ENCODE measurements around the gene ENAM.
A peak's percentile ranks its signal among the peaks of the same experiment; 100 is the strongest.

Gene ENAM

GRCh38 chr4:70601422-70602039, 27.0 kb upstream of the ENAM start:
- ATAC-seq (ENCODE audit: low read depth): peak; percentile 80
- Histone ChIP-seq H3K27me3 (ENCODE audit: insufficient read depth, poor library complexity, severe bottlenecking) (no peaks in the 10 kb centered on the region), H3K4me1 (ENCODE audit: insufficient read depth, poor library complexity, severe bottlenecking) (no peaks in the 10 kb centered on the region), H3K4me3 (ENCODE audit: severe bottlenecking) (no peak overlapping the region), H3K27ac (ENCODE audit: poor library complexity, severe bottlenecking) (no peak overlapping the region), H3K36me3 (ENCODE audit: low read depth) (no peaks in the 10 kb centered on the region), H3K9me3 (ENCODE audit: severe bottlenecking) (no peaks in the 10 kb centered on the region)
- no peak for DNase-seq (ENCODE audit: low spot score)
- peak; percentile 83 for TF ChIP-seq CTCF (IDR thresholded peaks at IDR 0.05; ENCODE audit: poor library complexity, severe bottlenecking)

- no peaks in the 10 kb centered on the region for H3K27me3 ChIP-seq (ENCODE audit: insufficient read depth, poor library complexity, severe bottlenecking)
- H3K9me3 ChIP-seq (ENCODE audit: severe bottlenecking): no peaks in the 10 kb centered on the region
- DNase-seq (ENCODE audit: low spot score) (no peak), ATAC-seq (ENCODE audit: low read depth) (no peak)
- H3K36me3 ChIP-seq (ENCODE audit: low read depth): no peaks in the 10 kb centered on the region
- no peak overlapping the region for H3K4me3 ChIP-seq (ENCODE audit: severe bottlenecking)
- no peak overlapping the region for H3K27ac ChIP-seq (ENCODE audit: poor library complexity, severe bottlenecking)
- TF ChIP-seq CTCF (IDR thresholded peaks at IDR 0.05; ENCODE audit: poor library complexity, severe bottlenecking): no peak
- no peaks in the 10 kb centered on the region for H3K4me1 ChIP-seq (ENCODE audit: insufficient read depth, poor library complexity, severe bottlenecking)
These were observed 24.7 kb upstream of the ENAM start for GRCh38 chr4:70603856-70604255.

GRCh38 chr4:70606459-70606858, 22.1 kb upstream of the ENAM start:
- no peaks in the 10 kb centered on the region for H3K9me3 ChIP-seq (ENCODE audit: severe bottlenecking)
- TF ChIP-seq CTCF (IDR thresholded peaks at IDR 0.05; ENCODE audit: poor library complexity, severe bottlenecking): no peak
- H3K27me3 ChIP-seq (ENCODE audit: insufficient read depth, poor library complexity, severe bottlenecking): no peaks in the 10 kb centered on the region
- H3K27ac ChIP-seq (ENCODE audit: poor library complexity, severe bottlenecking): no peak overlapping the region
- H3K4me3 ChIP-seq (ENCODE audit: severe bottlenecking): no peak overlapping the region
- H3K36me3 ChIP-seq (ENCODE audit: low read depth): no peaks in the 10 kb centered on the region
- no peak for DNase-seq (ENCODE audit: low spot score)
- H3K4me1 ChIP-seq (ENCODE audit: insufficient read depth, poor library complexity, severe bottlenecking): no peaks in the 10 kb centered on the region
- ATAC-seq (ENCODE audit: low read depth): no peak

- no peak for ATAC-seq (ENCODE audit: low read depth)
- Histone ChIP-seq H3K9me3 (ENCODE audit: severe bottlenecking) (no peaks in the 10 kb centered on the region), H3K4me3 (ENCODE audit: severe bottlenecking) (no peak overlapping the region), H3K27ac (ENCODE audit: poor library complexity, severe bottlenecking) (no peak overlapping the region), H3K36me3 (ENCODE audit: low read depth) (no peaks in the 10 kb centered on the region), H3K4me1 (ENCODE audit: insufficient read depth, poor library complexity, severe bottlenecking) (no peaks in the 10 kb centered on the region), H3K27me3 (ENCODE audit: insufficient read depth, poor library complexity, severe bottlenecking) (no peaks in the 10 kb centered on the region)
- no peak for DNase-seq (ENCODE audit: low spot score)
- TF ChIP-seq CTCF (IDR thresholded peaks at IDR 0.05; ENCODE audit: poor library complexity, severe bottlenecking): no peak
These were observed 21.1 kb upstream of the ENAM start for GRCh38 chr4:70607334-70607853.

GRCh38 chr4:70608324-70608723, 20.2 kb upstream of the ENAM start:
- Histone ChIP-seq H3K36me3 (ENCODE audit: low read depth) (no peaks in the 10 kb centered on the region), H3K27ac (ENCODE audit: poor library complexity, severe bottlenecking) (no peak overlapping the region), H3K4me3 (ENCODE audit: severe bottlenecking) (no peak overlapping the region), H3K9me3 (ENCODE audit: severe bottlenecking) (no peaks in the 10 kb centered on the region), H3K4me1 (ENCODE audit: insufficient read depth, poor library complexity, severe bottlenecking) (no peaks in the 10 kb centered on the region), H3K27me3 (ENCODE audit: insufficient read depth, poor library complexity, severe bottlenecking) (no peaks in the 10 kb centered on the region)
- ATAC-seq (ENCODE audit: low read depth) (no peak), DNase-seq (ENCODE audit: low spot score) (no peak)
- no peak for TF ChIP-seq CTCF (IDR thresholded peaks at IDR 0.05; ENCODE audit: poor library complexity, severe bottlenecking)

Measured in RWPE2 (cell line).